Left ventricle myocardium inferior (tissue), 1 donor: Measurements from ENCODE around the gene PDGFRA. TPM values are rescaled to one million over a fixed set of nuclear protein-coding genes. Genes with fewer than 3 reads are reported as not detected.

ENCODE experiments used
- DNase-seq: peaks from one replicate; pipeline ENCODE4 v3.0.0-alpha.2; 2020
- H3K27ac ChIP-seq: fragments of 200-600 bp; replicated peaks from 2 replicates; pipeline ENCODE4 v1.8.0; 2021
- H3K27me3 ChIP-seq: fragments of 200-600 bp; 2 replicates; pipeline ENCODE4 v1.8.0; 2021; ENCODE audit warnings: low read depth
- H3K36me3 ChIP-seq: fragments of 200-600 bp; 2 replicates; pipeline ENCODE4 v1.8.0; 2021
- H3K4me1 ChIP-seq: fragments of 200-600 bp; 2 replicates; pipeline ENCODE4 v1.8.0; 2021
- H3K4me3 ChIP-seq: fragments of 200-600 bp; 2 replicates; pipeline ENCODE4 v1.8.0; 2021; ENCODE audit warnings: mild to moderate bottlenecking, moderate library complexity
- H3K9me3 ChIP-seq: fragments of 200-600 bp; replicated peaks from 2 replicates; pipeline ENCODE4 v1.8.0; 2021
- intact Hi-C: fragments of 100-400 bp; cut with micrococcal nuclease; formaldehyde crosslinking; loops from one replicate; pipeline ENCODE4 v1.11.0; 2022
- total RNA-seq: library from RNA; stranded (reverse); fragmentation: NEBNext Ultra II Directional; extraction: Animal tissue kit (Norgen Biotek cat#: 25700); gene quantifications from one replicate; pipeline ENCODE4 v1.2.1, GENCODE V29; 2021
- TF ChIP-seq, protein P1 (sequence below): fragments of 200-600 bp; IDR thresholded peaks from 2 replicates; pipeline ENCODE4 v1.8.0; 2021; ENCODE audit warnings: antibody characterized with exemption, mild to moderate bottlenecking, borderline replicate concordance
- donor health status: DM: no; HTN: yes; CAD: no; lungs with severe emphysema.

Gene PDGFRA
- total RNA-seq, 1 donor from 2014 or later: 24.8 TPM

DNA sequence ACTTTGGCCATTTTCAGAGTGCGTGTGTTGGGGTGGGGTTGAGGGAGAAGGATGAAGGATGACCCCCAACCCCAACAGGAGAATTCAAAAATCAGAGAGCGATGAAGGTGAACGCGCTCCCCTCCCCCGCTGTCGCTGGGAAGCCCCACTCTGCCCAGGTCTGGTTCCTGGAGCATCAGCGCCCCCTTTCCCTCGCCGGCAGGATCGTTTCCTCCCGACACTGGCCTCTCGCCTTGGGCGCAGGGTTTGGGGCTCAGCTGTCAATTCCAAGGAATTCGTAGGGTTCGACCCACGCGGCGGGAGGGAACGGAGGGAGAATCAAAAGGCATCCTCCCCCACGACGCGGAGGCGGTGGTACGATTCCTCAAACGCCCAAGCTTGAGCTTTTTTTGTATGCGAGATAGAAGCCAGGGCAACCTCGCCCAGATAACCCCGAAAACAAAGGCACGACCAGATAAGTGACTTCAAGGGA is 1.0 kb upstream of the PDGFRA start:
- no peaks in the 10 kb centered on the region for H3K36me3 ChIP-seq
- H3K4me1 ChIP-seq: peaks cover 74% of the 10 kb centered on the region
- peak; percentile 80 for DNase-seq
- peaks cover 100% of the 10 kb centered on the region for H3K27me3 ChIP-seq
- peak overlapping the region; percentile 74 for H3K4me3 ChIP-seq
- no peaks in the 10 kb centered on the region for H3K9me3 ChIP-seq
- peak overlapping the region; percentile 74 for H3K27ac ChIP-seq
- TF ChIP-seq, protein P1, sequence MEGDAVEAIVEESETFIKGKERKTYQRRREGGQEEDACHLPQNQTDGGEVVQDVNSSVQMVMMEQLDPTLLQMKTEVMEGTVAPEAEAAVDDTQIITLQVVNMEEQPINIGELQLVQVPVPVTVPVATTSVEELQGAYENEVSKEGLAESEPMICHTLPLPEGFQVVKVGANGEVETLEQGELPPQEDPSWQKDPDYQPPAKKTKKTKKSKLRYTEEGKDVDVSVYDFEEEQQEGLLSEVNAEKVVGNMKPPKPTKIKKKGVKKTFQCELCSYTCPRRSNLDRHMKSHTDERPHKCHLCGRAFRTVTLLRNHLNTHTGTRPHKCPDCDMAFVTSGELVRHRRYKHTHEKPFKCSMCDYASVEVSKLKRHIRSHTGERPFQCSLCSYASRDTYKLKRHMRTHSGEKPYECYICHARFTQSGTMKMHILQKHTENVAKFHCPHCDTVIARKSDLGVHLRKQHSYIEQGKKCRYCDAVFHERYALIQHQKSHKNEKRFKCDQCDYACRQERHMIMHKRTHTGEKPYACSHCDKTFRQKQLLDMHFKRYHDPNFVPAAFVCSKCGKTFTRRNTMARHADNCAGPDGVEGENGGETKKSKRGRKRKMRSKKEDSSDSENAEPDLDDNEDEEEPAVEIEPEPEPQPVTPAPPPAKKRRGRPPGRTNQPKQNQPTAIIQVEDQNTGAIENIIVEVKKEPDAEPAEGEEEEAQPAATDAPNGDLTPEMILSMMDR: peak; percentile 81
- intact Hi-C loops: loop anchor here (5.0 to 10.0 kb wide), 3 partner anchors 133 to 1213 kb away; no protein-coding TSS in a partner anchor

DNA sequence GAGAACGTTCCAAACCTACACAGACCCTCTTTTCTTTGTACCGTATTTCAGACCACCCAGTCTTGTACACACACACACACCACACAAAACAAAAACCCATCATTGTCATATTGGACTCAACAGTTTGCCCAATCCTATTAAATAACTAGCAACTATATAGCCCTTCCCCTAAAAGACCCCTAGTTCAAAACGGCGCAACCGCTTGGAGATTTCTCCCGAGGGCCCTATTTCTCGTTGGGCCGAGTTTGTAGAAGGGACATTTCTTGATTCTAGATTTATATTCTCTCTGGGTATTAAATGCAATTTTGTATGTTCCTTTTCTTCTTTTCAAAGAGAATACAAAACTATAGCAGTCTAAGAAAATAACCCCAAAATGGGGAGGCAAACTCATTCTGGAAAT is 547 bp upstream of the PDGFRA start:
- peak overlapping the region; percentile 74 for H3K27ac ChIP-seq
- H3K36me3 ChIP-seq: no peaks in the 10 kb centered on the region
- intact Hi-C loops: loop anchor here (5.0 to 10.0 kb wide), 3 partner anchors 134 to 1214 kb away; no protein-coding TSS in a partner anchor
- no peak for DNase-seq
- TF ChIP-seq, protein P1: no peak
- H3K4me3 ChIP-seq: peak overlapping the region; percentile 74
- peaks cover 96% of the 10 kb centered on the region for H3K27me3 ChIP-seq
- peaks cover 77% of the 10 kb centered on the region for H3K4me1 ChIP-seq
- H3K9me3 ChIP-seq: no peaks in the 10 kb centered on the region

DNA sequence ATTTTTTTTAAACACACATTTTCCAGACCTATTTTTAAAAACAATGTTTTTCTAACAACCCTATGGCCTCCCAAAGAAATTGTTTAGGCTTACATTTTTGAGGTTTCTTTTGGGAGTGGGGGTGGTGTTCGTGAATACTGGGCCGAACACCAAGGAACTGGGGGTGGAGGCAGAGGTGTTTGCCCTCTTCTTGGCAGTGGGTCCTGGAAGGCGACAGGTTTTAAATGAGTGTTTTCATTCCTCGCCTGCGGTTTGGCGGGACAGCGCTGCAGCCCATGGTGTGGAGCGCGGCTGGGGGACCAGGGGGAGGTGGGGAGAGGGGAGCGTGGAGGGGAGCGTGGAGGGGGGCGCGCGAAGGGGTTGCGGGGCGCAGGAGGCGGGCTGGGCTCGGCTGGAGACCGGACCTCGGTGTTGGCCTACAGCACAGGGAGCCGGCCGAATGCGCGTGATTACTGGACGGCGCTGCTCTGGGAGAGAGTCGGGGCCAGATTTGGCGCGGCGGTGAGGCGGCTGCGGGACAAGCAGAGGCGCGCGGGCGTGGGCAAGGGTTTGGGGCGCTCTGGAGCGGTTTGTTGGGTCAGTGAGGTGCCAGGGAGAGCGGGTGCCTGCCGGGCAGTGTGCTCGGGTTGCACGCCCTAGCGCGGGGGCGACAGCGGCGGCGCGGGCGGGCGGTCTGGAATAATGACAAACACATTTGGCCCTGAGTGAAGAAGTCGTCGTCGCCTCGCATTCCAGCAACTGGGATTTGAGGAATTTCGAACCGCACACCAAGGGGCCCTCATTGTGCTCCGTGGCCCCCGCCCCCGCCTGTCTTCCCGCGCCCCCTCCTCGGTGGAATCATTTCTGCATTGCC is 764 bp downstream of the PDGFRA start:
- H3K36me3 ChIP-seq: no peaks in the 10 kb centered on the region

DNA sequence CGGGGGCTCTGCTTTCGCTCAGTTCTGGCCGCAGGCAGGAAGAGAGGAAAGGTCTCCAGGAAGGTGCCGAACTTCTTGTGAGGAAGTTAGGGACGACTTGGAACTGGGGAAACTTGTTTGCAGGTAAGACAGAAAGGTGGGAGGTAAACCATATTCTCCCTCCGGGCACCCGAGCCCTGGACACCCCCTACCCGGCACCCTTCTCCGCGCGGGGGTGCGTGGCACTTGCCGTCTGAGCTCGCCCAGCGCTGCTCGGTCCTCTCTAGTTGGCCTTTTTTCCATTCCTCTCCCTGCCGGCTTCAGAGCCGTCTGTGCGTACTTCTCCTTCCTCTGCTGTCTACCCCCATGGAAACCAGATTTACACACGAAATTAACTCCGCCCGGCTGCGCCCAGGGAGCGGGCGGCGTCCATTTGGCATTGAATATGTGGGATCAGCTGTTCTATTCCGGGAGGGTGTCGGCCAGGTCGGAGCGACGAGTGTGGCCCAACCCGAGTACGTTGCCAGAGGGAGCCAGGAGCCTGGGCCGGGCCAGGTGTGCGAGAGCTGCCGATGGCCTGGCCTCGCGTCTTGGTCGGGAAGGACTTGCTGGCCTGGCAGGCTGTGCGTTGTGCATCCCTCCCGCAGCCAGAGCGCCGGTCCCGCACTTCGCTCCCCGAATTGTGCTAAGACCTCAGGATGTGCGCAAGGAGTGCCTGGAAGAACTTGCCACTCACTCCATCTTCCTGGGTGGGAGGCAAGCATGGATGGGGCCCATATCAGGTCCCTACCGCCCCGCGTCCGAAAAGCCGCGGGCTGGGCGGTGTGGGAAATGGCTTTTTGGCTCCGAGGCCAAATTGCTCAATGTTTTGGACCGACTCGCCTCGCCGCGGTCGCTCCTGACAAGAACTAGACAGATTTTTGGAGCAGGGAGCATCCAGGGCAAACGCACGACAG is 1.7 kb downstream of the PDGFRA start:
- DNase-seq: peak; percentile 54
- H3K27ac ChIP-seq: peak overlapping the region; percentile 76
- intact Hi-C loops: no loop called here
- TF ChIP-seq, protein P1: no peak
- H3K36me3 ChIP-seq: no peaks in the 10 kb centered on the region
- H3K27me3 ChIP-seq: peaks cover 77% of the 10 kb centered on the region
- peak overlapping the region; percentile 74 for H3K4me3 ChIP-seq
- no peaks in the 10 kb centered on the region for H3K9me3 ChIP-seq
- H3K4me1 ChIP-seq: peaks cover 85% of the 10 kb centered on the region

More for the DNA sequence above, 764 bp downstream of the PDGFRA start:
- Histone ChIP-seq H3K4me3 (peak overlapping the region; percentile 74), H3K27me3 (peaks cover 83% of the 10 kb centered on the region), H3K27ac (peak overlapping the region; percentile 76), H3K4me1 (peaks cover 90% of the 10 kb centered on the region), H3K9me3 (no peaks in the 10 kb centered on the region)
- no peak for DNase-seq
- TF ChIP-seq, protein P1: no peak
- intact Hi-C loops: loop anchor here (5.0 to 10.0 kb wide), 3 partner anchors 135 to 1215 kb away; no protein-coding TSS in a partner anchor

DNA sequence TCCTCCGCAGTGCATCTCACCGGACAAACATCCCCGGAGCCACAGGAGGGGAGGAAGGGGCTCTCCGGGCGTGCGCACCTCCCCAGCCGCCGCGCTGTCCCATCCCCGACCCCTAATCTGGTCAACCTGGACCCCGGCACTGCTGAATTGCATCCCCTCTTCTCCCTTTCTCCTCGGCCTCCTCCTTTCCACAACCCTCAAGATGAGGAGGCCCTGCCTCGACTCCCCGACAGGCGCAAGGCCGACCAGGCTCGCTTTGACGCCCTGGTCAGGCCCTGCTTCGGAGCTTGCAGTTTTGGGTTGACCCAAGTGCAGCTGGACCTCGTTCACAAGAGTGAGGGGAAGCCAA is 2.3 kb downstream of the PDGFRA start:
- no peak for DNase-seq
- Histone ChIP-seq H3K4me1 (peaks cover 79% of the 10 kb centered on the region), H3K9me3 (no peaks in the 10 kb centered on the region), H3K4me3 (peak overlapping the region; percentile 74), H3K27me3 (peaks cover 77% of the 10 kb centered on the region), H3K27ac (peak overlapping the region; percentile 76), H3K36me3 (no peaks in the 10 kb centered on the region)
- intact Hi-C loops: no loop called here
- TF ChIP-seq, protein P1: no peak
